Gastrocnemius medialis (tissue), 4 donors: Measurements from ENCODE around the gene CCDC9B. TPM values are rescaled to one million over a fixed set of nuclear protein-coding genes. Genes with fewer than 3 reads are reported as not detected.

Source experiments
- ATAC-seq, 2 donors: fragments of 150-250 bp; one replicate each; pipeline ENCODE4 v1.9.1; 2016
- DNase-seq, 2 donors: peaks; one replicate each; pipeline ENCODE4 v3.0.0-alpha.2; 2019
- H3K27ac ChIP-seq, 4 donors: fragments of 200-600 bp; sonication (generic); 1 replicate in 1 of 4; 2 replicates in 3 of 4; pipeline ENCODE4 v1.5.1; 2016 to 2018; ENCODE audit warnings: mild to moderate bottlenecking in 2 of 4, moderate library complexity in 1 of 4
- H3K27me3 ChIP-seq, 3 donors: fragments of 200-600 bp; sonication (generic) in 2 of 3; 1 replicate in 1 of 3; 2 replicates in 2 of 3; pipeline versions ENCODE4 v1.5.1 to v1.6.0; 2016 to 2019; ENCODE audit warnings: mild to moderate bottlenecking in 1 of 3, moderate library complexity in 1 of 3
- H3K36me3 ChIP-seq, 2 donors: fragments of 200-600 bp; sonication (generic) in 1 of 2; one replicate each; pipeline ENCODE4 v1.5.1; 2017 to 2018
- H3K4me1 ChIP-seq, 2 donors: fragments of 200-600 bp; sonication (generic) in 1 of 2; one replicate each; pipeline ENCODE4 v1.5.1; 2016 to 2017; ENCODE audit warnings: mild to moderate bottlenecking in 2 of 2
- H3K4me3 ChIP-seq, 4 donors: fragments of 200-600 bp; sonication (generic) in 3 of 4; 1 replicate in 1 of 4; 2 replicates in 3 of 4; pipeline ENCODE4 v1.5.1; 2016 to 2019; ENCODE audit warnings: mild to moderate bottlenecking in 2 of 4
- H3K9me3 ChIP-seq, 3 donors: fragments of 200-600 bp; sonication (generic) in 2 of 3; 1 replicate in 1 of 3; 2 replicates in 2 of 3; pipeline ENCODE4 v1.5.1; 2016 to 2019
- CTCF ChIP-seq, 5 experiments: fragments of 450-650 bp in 3 of 5; fragments of 200-600 bp in 2 of 5; sonication (generic) in 2 of 5; IDR thresholded peaks in 4 of 5; conservative IDR thresholded peaks in 1 of 5; 1 replicate in 4 of 5; 2 replicates in 1 of 5; pipeline ENCODE4 v1.5.1; 2016 to 2019; ENCODE audit warnings: antibody characterized with exemption in 5 of 5, mild to moderate bottlenecking in 3 of 5, moderate library complexity in 3 of 5
- POLR2A ChIP-seq, 2 donors: fragments of 450-650 bp; IDR thresholded peaks; one replicate each; pipeline ENCODE4 v1.6.1; 2017; ENCODE audit warnings: antibody characterized with exemption in 2 of 2, mild to moderate bottlenecking in 2 of 2, moderate library complexity in 2 of 2
- in situ Hi-C, 4 donors: fragments of 200-750 bp; cut with MboI; loops; one replicate each; pipeline versions ENCODE4 v1.15.0 to v1.8.0; 2017; ENCODE audit warnings: low sequenced_read_pairs in 4 of 4
- intact Hi-C: fragments of 100-400 bp; cut with DNase I; formaldehyde crosslinking; loops from one replicate; pipeline ENCODE4 v1.15.1; 2023; ENCODE audit warnings: low total_unique reads
- total RNA-seq, 4 donors: library from RNA; depleted of rRNA; stranded (reverse); fragments of >200 nt; gene quantifications; one replicate each; pipeline versions ENCODE4 v1.1.0 to v1.2.3, GENCODE V29; 2016

CCDC9B gene
- total RNA-seq, 4 donors from 2014 or later = 14.4 to 55.1 (median 20.5) TPM

DNA sequence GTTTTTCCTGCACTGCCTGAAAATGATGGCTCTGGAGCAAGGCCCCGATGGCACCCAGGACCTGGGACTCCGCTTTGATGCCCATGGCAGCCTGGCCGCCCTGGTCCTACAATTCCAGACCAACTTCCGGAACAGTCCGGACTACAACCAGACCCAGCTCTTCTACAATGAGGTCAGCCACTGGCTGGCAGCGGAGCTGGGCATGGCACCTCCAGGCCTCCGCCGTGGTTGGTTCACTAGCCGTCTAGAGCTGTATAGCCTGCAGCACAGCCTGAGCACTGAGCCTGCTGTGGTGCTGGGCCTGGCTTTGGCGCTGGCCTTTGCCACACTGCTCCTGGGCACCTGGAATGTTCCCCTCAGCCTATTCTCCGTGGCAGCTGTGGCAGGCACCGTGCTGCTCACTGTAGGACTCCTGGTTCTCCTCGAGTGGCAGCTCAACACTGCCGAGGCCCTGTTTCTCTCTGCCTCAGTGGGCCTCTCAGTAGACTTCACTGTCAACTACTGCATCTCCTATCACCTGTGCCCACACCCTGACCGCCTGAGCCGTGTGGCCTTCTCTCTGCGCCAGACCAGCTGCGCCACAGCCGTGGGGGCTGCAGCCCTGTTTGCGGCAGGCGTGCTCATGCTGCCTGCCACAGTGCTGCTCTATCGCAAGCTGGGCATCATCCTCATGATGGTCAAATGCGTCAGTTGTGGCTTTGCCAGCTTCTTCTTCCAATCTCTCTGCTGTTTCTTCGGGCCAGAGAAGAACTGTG, 28.2 kb upstream of the CCDC9B start:
- H3K9me3 ChIP-seq = no peaks in the 10 kb centered on the region
- no peak overlapping the region for H3K4me3 ChIP-seq
- H3K27me3 ChIP-seq = no peaks in the 10 kb centered on the region
- H3K36me3 ChIP-seq = no peaks in the 10 kb centered on the region
- intact Hi-C loops = loop anchor here (1.0 to 2.0 kb wide), 2 partner anchors 29 to 54 kb away; partner anchors contain the start of gene CCDC9B
- in situ Hi-C loops = no loop called here
- TF ChIP-seq CTCF (IDR thresholded peaks at IDR 0.05 in 4 of 5, conservative IDR thresholded peaks at IDR 0.05 in 1 of 5) (no peak), POLR2A (IDR thresholded peaks at IDR 0.05) (no peak)
- H3K4me1 ChIP-seq = peaks cover 18 to 20% of the 10 kb centered on the region in 2 donors
- DNase-seq (no peak), ATAC-seq (no peak)
- peak overlapping the region in 1 of 4 donors; percentile 73 for H3K27ac ChIP-seq

- Histone ChIP-seq H3K36me3 (no peaks in the 10 kb centered on the region), H3K27me3 (no peaks in the 10 kb centered on the region), H3K27ac (peak overlapping the region; percentile 77 to 92 (median 84)), H3K4me1 (peaks cover 18 to 20% of the 10 kb centered on the region in 2 donors), H3K9me3 (no peaks in the 10 kb centered on the region), H3K4me3 (peak overlapping the region; percentile 35 to 51 (median 40))
- TF ChIP-seq CTCF (IDR thresholded peaks at IDR 0.05 in 4 of 5, conservative IDR thresholded peaks at IDR 0.05 in 1 of 5) (peak; percentile 81 to 97 (median 93)), POLR2A (IDR thresholded peaks at IDR 0.05) (no peak)
- intact Hi-C loops (loop anchor here (1.0 to 2.0 kb wide), 4 partner anchors 23 to 55 kb away; partner anchors contain the start of genes CCDC9B and INAFM2), in situ Hi-C loops (no loop called here)
- DNase-seq = peak; percentile 64 to 86
- peak; percentile 70 to 78 for ATAC-seq
These were observed 27.2 kb upstream of the CCDC9B start for GRCh38 chr15:40367686-40368611.

DNA sequence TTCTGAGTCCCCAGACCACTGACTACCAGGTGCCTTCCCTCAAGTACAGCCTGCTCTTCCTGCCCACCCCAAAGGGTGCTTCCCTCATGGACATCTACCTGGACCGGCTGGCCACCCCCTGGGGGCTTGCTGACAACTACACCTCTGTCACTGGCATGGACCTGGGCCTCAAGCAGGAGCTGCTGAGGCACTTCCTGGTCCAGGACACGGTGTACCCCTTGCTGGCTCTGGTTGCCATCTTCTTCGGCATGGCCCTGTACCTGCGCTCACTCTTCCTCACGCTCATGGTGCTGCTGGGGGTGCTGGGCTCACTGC, 26.6 kb upstream of the CCDC9B start:
- H3K27ac ChIP-seq = peak overlapping the region; percentile 77 to 92 (median 84)
- H3K27me3 ChIP-seq = no peaks in the 10 kb centered on the region
- H3K9me3 ChIP-seq = no peaks in the 10 kb centered on the region
- ATAC-seq (peak; percentile 8 to 28), DNase-seq (no peak)
- H3K4me1 ChIP-seq = peaks cover 18 to 20% of the 10 kb centered on the region in 2 donors
- intact Hi-C loops = loop anchor here (1.0 kb wide), 2 partner anchors 22 to 44 kb away; partner anchors contain the start of gene INAFM2
- in situ Hi-C loops = no loop called here
- H3K4me3 ChIP-seq = peak overlapping the region; percentile 31 to 51 (median 40)
- TF ChIP-seq POLR2A (IDR thresholded peaks at IDR 0.05) (no peak), CTCF (IDR thresholded peaks at IDR 0.05 in 4 of 5, conservative IDR thresholded peaks at IDR 0.05 in 1 of 5) (no peak)
- no peaks in the 10 kb centered on the region for H3K36me3 ChIP-seq

- TF ChIP-seq CTCF (IDR thresholded peaks at IDR 0.05 in 4 of 5, conservative IDR thresholded peaks at IDR 0.05 in 1 of 5) (no peak), POLR2A (IDR thresholded peaks at IDR 0.05) (no peak)
- peaks cover 18 to 20% of the 10 kb centered on the region in 2 donors for H3K4me1 ChIP-seq
- DNase-seq = peak; percentile 78 to 93
- H3K27me3 ChIP-seq = no peaks in the 10 kb centered on the region
- peak overlapping the region; percentile 77 to 92 (median 84) for H3K27ac ChIP-seq
- no peaks in the 10 kb centered on the region for H3K9me3 ChIP-seq
- peak overlapping the region in 1 of 4 donors; percentile 51 for H3K4me3 ChIP-seq
- intact Hi-C loops = loop anchor here (1.0 kb wide), 2 partner anchors 21 to 43 kb away; partner anchors contain the start of gene INAFM2
- peak; percentile 77 to 79 for ATAC-seq
- in situ Hi-C loops = no loop called here
- H3K36me3 ChIP-seq = no peaks in the 10 kb centered on the region
These were observed 26.0 kb upstream of the CCDC9B start for GRCh38 chr15:40366457-40367370.
